ENCODE results near the gene CDK19.

- TF ChIP-seq CTCF (IDR thresholded peaks at IDR 0.05) (no peak), EZH2 (IDR thresholded peaks at IDR 0.05) (no peak)
Measured at GRCh38 chr6:110699780-110700179, 115.5 kb downstream of the CDK19 start.
